Choroid plexus epithelial cell (primary cell): ENCODE data around the gene ABCC4.

Source experiments
- DNase-seq: peaks from one replicate; pipeline ENCODE4 v3.0.0-alpha.2; 2010; ENCODE audit warnings: low read depth
- H3K4me3 ChIP-seq: 2 replicates; pipeline ENCODE4 v1.5.1; 2011; ENCODE audit warnings: low read depth, mild to moderate bottlenecking, control low read depth, low read length, moderate library complexity
- TF ChIP-seq, protein P1 (sequence below): conservative IDR thresholded peaks from 2 replicates; pipeline ENCODE4 v1.5.1; 2011; ENCODE audit warnings: low read depth, mild to moderate bottlenecking, control low read depth, inconsistent platforms, low read length, moderate library complexity

The ABCC4 gene

DNA sequence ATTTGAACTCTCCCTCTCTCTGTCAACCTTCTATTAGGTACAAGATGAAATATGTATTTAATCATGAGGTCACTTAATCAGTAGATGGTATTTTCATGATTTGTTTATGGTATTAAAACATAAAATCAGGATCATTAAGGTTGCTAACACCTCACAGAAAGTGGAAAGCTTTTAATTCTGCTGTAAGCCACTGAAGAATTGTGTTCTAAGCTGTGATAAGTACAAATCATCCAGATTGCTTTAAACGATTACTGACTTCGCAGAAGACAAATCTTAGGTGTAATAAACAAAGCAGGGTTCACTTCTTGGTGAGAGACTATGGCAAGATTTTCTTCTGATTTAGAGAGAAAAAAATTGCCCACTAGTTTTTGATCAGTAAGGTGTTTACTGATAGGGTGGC lies 214.5 kb downstream of the ABCC4 start:
- no peak for DNase-seq
- H3K4me3 ChIP-seq: no peak overlapping the region
- TF ChIP-seq, protein P1, sequence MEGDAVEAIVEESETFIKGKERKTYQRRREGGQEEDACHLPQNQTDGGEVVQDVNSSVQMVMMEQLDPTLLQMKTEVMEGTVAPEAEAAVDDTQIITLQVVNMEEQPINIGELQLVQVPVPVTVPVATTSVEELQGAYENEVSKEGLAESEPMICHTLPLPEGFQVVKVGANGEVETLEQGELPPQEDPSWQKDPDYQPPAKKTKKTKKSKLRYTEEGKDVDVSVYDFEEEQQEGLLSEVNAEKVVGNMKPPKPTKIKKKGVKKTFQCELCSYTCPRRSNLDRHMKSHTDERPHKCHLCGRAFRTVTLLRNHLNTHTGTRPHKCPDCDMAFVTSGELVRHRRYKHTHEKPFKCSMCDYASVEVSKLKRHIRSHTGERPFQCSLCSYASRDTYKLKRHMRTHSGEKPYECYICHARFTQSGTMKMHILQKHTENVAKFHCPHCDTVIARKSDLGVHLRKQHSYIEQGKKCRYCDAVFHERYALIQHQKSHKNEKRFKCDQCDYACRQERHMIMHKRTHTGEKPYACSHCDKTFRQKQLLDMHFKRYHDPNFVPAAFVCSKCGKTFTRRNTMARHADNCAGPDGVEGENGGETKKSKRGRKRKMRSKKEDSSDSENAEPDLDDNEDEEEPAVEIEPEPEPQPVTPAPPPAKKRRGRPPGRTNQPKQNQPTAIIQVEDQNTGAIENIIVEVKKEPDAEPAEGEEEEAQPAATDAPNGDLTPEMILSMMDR: no peak

DNA sequence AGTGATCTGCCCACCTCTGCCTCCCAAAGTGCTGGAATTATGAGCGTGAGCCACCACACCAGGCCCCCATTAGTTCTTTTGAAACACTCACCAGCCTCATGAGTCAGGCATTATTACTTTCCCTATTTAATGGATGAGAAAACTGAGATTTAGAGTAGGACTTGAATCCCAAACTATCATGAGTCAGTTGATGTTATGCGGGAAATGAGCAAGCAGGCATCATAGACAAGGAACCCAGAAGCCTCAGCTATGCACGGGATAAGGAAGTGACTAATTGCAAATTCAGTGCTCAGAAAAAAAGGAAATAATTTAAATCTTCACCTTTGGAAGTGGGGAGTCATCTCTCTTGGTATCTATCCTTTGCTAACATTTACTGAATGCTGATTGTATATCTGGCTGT lies 217.5 kb downstream of the ABCC4 start:
- DNase-seq: peak; percentile 57
- no peak overlapping the region for H3K4me3 ChIP-seq

DNA sequence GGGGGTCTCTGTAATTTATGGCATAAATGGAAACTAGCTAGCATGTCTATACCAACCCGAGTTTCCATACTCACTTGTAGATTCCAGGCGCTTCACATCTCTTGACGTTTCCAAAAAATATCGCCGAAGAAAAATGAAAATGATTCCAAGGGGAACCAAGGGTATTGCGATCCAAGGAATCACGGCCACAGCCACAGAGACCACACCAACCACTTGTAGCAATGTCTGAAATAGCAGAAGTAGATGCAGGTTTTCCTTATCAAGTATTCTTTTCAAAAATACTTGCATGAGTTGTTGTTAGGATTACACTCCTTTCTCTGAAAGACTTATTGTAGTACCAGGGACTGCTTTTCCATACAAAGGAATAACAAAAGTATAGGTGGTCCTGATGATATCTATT lies 218.2 kb downstream of the ABCC4 start:
- H3K4me3 ChIP-seq: no peak overlapping the region
- DNase-seq: no peak
- TF ChIP-seq, protein P1: no peak

More for the DNA sequence above, 217.5 kb downstream of the ABCC4 start:
- TF ChIP-seq, protein P1: no peak

DNA sequence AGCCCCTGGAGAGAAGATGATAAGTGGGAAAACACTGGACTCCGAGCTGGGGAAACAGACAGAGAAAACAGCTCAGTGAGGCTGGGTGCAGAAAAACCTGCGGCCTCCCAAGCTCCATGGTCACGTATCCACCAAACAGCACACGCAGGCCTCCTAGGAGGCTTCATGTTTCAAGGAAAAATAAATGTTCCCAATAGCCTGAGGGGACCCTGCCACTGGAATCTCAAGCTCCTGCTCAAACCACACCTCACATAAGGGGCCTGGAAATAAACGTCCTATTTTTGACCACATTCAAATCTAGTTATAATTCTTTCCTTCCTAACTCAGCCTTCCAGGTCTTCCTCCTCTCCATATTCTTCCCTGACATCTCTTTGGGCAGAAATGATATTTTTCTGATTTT lies 225.7 kb downstream of the ABCC4 start:
- no peak overlapping the region for H3K4me3 ChIP-seq

DNA sequence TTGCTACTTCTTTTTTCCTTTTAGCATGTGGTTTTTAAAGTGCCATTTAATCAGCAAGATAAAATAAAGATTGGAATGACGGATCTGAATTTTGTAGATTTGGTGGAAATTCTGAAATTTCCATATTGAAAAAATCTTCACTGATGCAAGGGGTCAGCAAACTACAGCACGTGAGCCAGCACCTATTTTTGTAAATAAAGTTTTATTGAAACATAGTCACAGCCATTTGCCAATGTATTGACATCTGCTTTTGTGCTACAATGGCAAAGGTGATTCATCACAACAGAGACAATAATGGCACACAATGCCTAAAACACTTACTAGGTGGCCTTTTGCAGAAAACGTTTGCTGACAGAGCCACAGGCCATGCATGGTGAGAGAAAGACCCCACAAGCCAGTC lies 226.4 kb downstream of the ABCC4 start:
- TF ChIP-seq, protein P1: no peak
- no peak for DNase-seq
- no peak overlapping the region for H3K4me3 ChIP-seq

More for the DNA sequence above, 225.7 kb downstream of the ABCC4 start:
- TF ChIP-seq, protein P1: no peak
- DNase-seq: no peak

DNA sequence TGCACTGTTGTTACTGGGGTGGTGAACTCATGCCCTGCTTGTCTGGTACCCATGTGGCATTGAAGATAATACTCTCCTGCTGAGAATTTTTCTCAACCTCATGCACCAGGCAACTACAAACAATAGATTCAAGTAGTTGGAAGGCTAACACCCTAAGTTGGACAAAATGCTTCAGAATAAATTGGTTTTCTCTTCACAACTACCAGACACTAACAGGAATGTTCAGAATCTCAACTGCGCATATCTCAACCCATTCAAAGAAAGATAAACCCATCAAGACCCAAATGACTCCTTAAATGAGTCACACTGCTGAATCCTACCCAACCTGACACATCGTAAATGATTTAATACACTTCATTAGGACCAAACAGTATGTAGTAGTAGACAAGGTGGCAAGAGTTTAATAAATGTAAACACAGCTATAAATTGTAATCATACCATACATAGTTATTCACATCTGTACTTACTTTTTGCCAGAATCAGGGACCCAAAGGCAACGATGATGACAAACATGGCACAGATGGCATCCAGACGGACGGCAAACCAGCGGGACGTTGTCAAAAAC lies 227.4 kb downstream of the ABCC4 start:
- DNase-seq: no peak
- H3K4me3 ChIP-seq: no peak overlapping the region
- TF ChIP-seq, protein P1: no peak

DNA sequence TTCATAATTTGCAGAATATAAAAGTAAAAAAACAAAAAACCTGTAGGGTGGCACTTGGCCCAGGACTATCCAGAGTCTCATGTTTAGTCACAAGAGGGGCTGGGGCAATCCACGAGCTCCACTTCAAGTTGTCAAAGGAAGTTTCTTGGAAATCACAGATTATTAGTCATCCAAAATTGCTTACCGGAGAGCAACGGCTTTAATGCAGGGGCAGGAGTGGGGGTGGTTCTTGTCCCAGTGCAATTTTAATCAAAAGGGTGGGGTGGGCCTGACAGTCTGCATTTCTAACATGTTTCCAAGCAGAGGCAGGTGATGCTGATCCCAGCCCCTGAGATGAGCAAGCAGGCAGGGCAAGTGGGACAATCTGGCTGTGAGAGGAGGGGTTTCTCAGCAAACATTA lies 233.9 kb downstream of the ABCC4 start:
- H3K4me3 ChIP-seq: no peak overlapping the region
- TF ChIP-seq, protein P1: no peak
- no peak for DNase-seq
